ENCODE measurements around the gene MRPL37. TPM values are rescaled to one million over a fixed set of nuclear protein-coding genes. Genes with fewer than 3 reads are reported as not detected.
"Not testable (repeated sequence)": the region's sequence is repeated elsewhere in the genome, so short reads cannot be mapped to it uniquely, and the experiment has no call there.

The MRPL37 gene
- total RNA-seq, 2 donors from 2014 or later: 84.5 to 95.8 TPM

DNA sequence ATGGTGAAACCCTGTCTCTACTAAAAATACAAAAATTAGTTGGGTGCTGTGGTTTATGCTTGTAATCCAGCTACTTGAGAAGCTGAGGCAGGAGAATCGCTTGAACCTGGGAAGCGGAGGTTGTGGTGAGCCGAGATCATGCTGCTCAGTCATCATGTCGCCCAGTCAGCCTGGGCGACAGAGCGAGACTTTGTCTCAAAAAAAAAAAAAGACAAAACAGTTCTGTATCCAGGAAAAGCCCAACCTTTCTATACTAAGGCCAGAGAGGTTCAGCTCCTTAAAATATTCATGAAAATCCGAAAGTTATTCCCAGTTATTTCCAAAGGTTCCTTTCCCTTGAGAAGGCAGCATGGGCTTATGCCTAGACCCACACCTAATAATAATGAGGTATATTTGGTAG, 4.2 kb downstream of the MRPL37 start:
- Mint-ChIP-seq H3K27ac (no peak overlapping the region), H3K4me1 (peaks cover 26% of the 10 kb centered on the region), H3K9me3 (no peaks in the 10 kb centered on the region), H3K27me3 (ENCODE audit: insufficient read depth) (no peaks in the 10 kb centered on the region), H3K4me3 (no peak overlapping the region), H3K36me3 (ENCODE audit: low read depth) (peaks cover 43% of the 10 kb centered on the region)
- WGBS, 2 experiments (ENCODE audit: insufficient coverage in 1 of 2, insufficient read length in 1 of 2): 77 to 82% methylated on average over 7 of the region's 7 CpGs
- Histone ChIP-seq H3K4me1 (ENCODE audit: control insufficient read depth, insufficient read depth, low read length) (peaks cover under 1% of the 10 kb centered on the region), H3K36me3 (ENCODE audit: control insufficient read depth, insufficient read depth, low read length) (peaks cover 52% of the 10 kb centered on the region), H3K9ac (ENCODE audit: extremely low read depth, low read length, poor library complexity, severe bottlenecking) (no peak overlapping the region), H3K27ac (ENCODE audit: low read depth, low read length) (no peak overlapping the region), H3K27me3 (ENCODE audit: control insufficient read depth, insufficient read depth, low read length, poor library complexity, severe bottlenecking) (no peaks in the 10 kb centered on the region), H3K4me3 (ENCODE audit: low read length) (no peak overlapping the region), H3K9me3 (ENCODE audit: control insufficient read depth, low read length) (no peaks in the 10 kb centered on the region)
- TF ChIP-seq, protein P1, sequence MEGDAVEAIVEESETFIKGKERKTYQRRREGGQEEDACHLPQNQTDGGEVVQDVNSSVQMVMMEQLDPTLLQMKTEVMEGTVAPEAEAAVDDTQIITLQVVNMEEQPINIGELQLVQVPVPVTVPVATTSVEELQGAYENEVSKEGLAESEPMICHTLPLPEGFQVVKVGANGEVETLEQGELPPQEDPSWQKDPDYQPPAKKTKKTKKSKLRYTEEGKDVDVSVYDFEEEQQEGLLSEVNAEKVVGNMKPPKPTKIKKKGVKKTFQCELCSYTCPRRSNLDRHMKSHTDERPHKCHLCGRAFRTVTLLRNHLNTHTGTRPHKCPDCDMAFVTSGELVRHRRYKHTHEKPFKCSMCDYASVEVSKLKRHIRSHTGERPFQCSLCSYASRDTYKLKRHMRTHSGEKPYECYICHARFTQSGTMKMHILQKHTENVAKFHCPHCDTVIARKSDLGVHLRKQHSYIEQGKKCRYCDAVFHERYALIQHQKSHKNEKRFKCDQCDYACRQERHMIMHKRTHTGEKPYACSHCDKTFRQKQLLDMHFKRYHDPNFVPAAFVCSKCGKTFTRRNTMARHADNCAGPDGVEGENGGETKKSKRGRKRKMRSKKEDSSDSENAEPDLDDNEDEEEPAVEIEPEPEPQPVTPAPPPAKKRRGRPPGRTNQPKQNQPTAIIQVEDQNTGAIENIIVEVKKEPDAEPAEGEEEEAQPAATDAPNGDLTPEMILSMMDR (conservative IDR thresholded peaks at IDR 0.05): no peak
- DNase-seq: no peak

DNA sequence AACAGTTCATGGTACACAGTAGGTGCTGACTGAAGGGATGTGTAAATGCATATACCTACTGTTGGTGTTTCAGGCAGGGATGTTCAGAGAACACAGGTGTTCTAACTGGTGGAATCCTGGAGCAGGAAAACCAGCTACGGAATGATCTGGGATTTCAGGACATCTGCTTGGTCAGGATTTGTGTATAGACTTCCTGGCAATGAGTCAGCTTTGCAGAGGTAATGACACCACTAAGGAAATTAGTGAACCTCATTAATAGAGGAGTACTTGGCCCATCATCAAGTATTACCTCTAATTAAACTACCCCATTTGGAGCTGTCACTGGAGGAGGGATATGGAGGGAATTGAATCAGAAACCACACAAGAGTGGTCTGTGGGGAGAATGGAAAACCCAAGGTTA, 7.3 kb downstream of the MRPL37 start:
- H3K27ac Mint-ChIP-seq: peak overlapping the region; percentile 24
- TF ChIP-seq, protein P1 (conservative IDR thresholded peaks at IDR 0.05): no peak
- 83 to 98% methylated on average over 1 of the region's 1 CpG for WGBS, 2 experiments (ENCODE audit: insufficient coverage in 1 of 2, insufficient read length in 1 of 2)

DNA sequence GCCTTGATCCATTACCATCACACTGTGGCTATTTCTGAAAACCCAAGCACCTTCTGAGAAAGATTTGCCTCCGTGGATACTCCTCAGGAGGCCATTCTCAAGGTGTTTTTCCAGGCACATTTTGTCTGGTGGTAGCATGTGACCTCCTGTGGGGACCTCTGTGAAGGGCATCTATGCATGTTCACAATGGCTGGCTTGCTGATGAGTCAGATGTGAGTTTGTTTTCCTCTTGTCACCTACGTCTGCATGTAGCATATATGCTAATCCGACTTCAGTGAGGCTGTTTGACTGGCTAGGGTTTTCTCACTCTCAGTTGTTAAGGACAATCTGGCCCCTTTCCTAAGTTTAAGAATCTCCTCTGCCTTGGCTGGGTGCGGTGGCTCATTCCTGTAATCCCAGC, 7.9 kb downstream of the MRPL37 start:
- H3K27me3 Mint-ChIP-seq (ENCODE audit: insufficient read depth); H3K9me3 ChIP-seq (ENCODE audit: control insufficient read depth, low read length); H3K4me1 ChIP-seq (ENCODE audit: control insufficient read depth, insufficient read depth, low read length); H3K27ac ChIP-seq (ENCODE audit: low read depth, low read length); H3K4me3 Mint-ChIP-seq; H3K9ac ChIP-seq (ENCODE audit: extremely low read depth, low read length, poor library complexity, severe bottlenecking); H3K4me3 ChIP-seq (ENCODE audit: low read length); H3K9me3 Mint-ChIP-seq; H3K27me3 ChIP-seq (ENCODE audit: control insufficient read depth, insufficient read depth, low read length, poor library complexity, severe bottlenecking): not testable (repeated sequence)
- H3K27ac Mint-ChIP-seq: peak overlapping the region; percentile 40
- H3K36me3 ChIP-seq (ENCODE audit: control insufficient read depth, insufficient read depth, low read length): peaks cover 76% of the 10 kb centered on the region
- WGBS, 2 experiments (ENCODE audit: insufficient coverage in 1 of 2, insufficient read length in 1 of 2): 57 to 63% methylated on average over 1 to 4 of the region's 4 CpGs
- DNase-seq: peak; percentile 79
- peaks cover 11% of the 10 kb centered on the region for H3K4me1 Mint-ChIP-seq
- H3K36me3 Mint-ChIP-seq (ENCODE audit: low read depth): peaks cover 74% of the 10 kb centered on the region

More for the DNA sequence above, 7.3 kb downstream of the MRPL37 start:
- Mint-ChIP-seq H3K4me1 (peaks cover 11% of the 10 kb centered on the region), H3K9me3 (no peaks in the 10 kb centered on the region), H3K36me3 (ENCODE audit: low read depth) (peaks cover 69% of the 10 kb centered on the region), H3K27me3 (ENCODE audit: insufficient read depth) (no peaks in the 10 kb centered on the region), H3K4me3 (no peak overlapping the region)
- Histone ChIP-seq H3K27me3 (ENCODE audit: control insufficient read depth, insufficient read depth, low read length, poor library complexity, severe bottlenecking) (no peaks in the 10 kb centered on the region), H3K4me1 (ENCODE audit: control insufficient read depth, insufficient read depth, low read length) (no peaks in the 10 kb centered on the region), H3K9me3 (ENCODE audit: control insufficient read depth, low read length) (no peaks in the 10 kb centered on the region), H3K27ac (ENCODE audit: low read depth, low read length) (no peak overlapping the region), H3K4me3 (ENCODE audit: low read length) (no peak overlapping the region), H3K9ac (ENCODE audit: extremely low read depth, low read length, poor library complexity, severe bottlenecking) (no peak overlapping the region), H3K36me3 (ENCODE audit: control insufficient read depth, insufficient read depth, low read length) (peaks cover 76% of the 10 kb centered on the region)
- DNase-seq: no peak

DNA sequence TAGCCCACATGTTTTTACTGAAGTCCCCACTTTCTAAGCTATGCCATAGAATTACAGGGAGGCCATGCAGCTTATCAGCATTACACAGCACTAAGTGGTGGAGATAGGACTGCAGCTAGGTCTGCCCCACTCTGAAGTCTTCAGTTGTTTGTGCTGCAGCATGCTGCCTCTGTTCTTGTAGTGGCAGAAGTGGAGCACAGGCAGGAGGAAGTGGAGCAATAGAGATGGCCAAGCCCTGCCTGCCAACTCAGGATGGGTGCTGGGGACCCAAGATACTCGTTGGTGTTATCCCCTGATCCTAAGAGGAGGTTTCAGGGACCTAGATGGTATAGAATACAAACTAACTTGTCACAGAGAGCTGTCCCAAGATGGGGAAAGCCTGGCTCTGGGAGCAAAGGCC, 12.9 kb downstream of the MRPL37 start:
- TF ChIP-seq, protein P1 (conservative IDR thresholded peaks at IDR 0.05): no peak
- Mint-ChIP-seq H3K36me3 (ENCODE audit: low read depth) (peaks cover 91% of the 10 kb centered on the region), H3K27ac (no peak overlapping the region), H3K4me3 (no peak overlapping the region), H3K27me3 (ENCODE audit: insufficient read depth) (no peaks in the 10 kb centered on the region), H3K4me1 (peaks cover 2% of the 10 kb centered on the region), H3K9me3 (no peaks in the 10 kb centered on the region)
- no peaks in the 10 kb centered on the region for H3K4me1 ChIP-seq (ENCODE audit: control insufficient read depth, insufficient read depth, low read length)
- H3K27ac ChIP-seq (ENCODE audit: low read depth, low read length): no peak overlapping the region
- no peak overlapping the region for H3K9ac ChIP-seq (ENCODE audit: extremely low read depth, low read length, poor library complexity, severe bottlenecking)
- H3K4me3 ChIP-seq (ENCODE audit: low read length): no peak overlapping the region
- H3K27me3 ChIP-seq (ENCODE audit: control insufficient read depth, insufficient read depth, low read length, poor library complexity, severe bottlenecking): no peaks in the 10 kb centered on the region
- H3K36me3 ChIP-seq (ENCODE audit: control insufficient read depth, insufficient read depth, low read length): peaks cover 91% of the 10 kb centered on the region
- no peak for DNase-seq
- no peaks in the 10 kb centered on the region for H3K9me3 ChIP-seq (ENCODE audit: control insufficient read depth, low read length)
- 91 to 100% methylated on average over 1 of the region's 1 CpG for whole genome bisulfite sequencing, 2 experiments (ENCODE audit: insufficient coverage in 1 of 2, insufficient read length in 1 of 2)
